Stimulated activated CD8-positive, alpha-beta memory T cell treated with anti-CD3 and anti-CD28 coated beads, Interleukin-12 subunit alpha, Interleukin-12 subunit beta, amount 100 ng/mL, for 24 hours (primary cell): ENCODE data around the gene DCD.
"Not testable (repeated sequence)": the region's sequence is repeated elsewhere in the genome, so short reads cannot be mapped to it uniquely, and the experiment has no call there.

ENCODE experiments used
- DNase-seq: peaks from one replicate; pipeline ENCODE4 v3.0.0-alpha.2; 2020; ENCODE audit errors: extremely low read depth

The DCD gene

GRCh38 chr12:54648265-54648664 lies at the start of gene DCD:
TSS of gene DCD (minus strand) at chr12:54648365. CDS start at chr12:54648303, 62 bp downstream.
- DNase-seq = no peak

DNA sequence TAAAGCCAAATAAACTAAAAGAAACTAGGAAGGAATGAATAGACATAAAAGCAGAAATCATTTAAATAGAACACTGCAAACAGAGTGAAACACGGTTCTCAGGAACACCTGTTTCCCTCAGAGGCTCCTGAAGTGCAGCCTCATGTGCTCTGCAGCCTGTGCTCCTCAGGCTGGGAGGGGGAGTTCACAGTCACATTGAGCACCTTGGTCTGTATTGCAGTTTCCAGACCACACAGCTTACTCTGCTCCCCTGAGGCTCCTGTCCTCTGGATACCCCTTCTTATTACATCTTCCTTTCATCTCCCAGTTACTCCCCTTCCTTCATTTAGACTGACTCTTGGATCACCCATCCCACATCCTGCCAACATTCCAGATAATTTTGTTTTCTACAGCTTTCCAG lies 49.7 kb upstream of the DCD start:
- DNase-seq = no peak

DNA sequence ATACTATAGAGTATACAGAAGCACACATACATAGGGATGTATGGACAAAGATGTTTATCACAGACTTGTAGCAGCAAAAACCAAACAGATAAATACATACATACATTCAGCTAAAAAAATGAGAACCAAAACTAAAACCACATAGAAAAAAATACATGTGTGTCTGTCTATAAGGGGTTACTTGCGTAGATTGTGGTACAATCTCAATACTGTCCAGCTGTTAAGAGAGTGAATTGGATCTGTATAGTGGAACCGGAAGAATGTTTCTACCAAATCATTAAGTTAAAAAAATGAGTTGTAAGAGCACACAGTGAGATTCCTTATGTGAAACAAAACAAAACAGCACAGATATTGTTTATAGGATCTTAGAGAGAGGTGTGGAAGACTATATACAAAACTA lies 44.2 kb upstream of the DCD start:
- DNase-seq = no peak

DNA sequence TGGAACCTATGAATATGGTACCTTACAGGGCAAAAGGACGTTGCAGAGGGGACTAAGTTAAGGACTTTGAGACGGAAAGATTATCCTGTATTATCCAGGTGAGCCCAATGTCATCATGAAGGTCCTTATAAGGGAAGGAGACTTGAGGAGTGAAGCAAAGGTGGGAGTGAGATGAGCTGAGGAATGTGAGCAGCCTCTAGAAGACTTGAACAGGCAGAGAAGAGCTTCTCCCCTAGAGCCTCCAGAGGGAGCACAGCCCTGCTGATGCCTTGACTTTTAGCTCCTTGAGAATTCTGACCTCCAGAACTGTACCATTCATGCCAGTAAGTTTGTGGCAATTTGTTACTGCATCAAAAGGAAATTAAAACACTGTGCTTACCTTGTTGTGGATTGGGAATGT lies 41.8 kb upstream of the DCD start:
- no peak for DNase-seq

DNA sequence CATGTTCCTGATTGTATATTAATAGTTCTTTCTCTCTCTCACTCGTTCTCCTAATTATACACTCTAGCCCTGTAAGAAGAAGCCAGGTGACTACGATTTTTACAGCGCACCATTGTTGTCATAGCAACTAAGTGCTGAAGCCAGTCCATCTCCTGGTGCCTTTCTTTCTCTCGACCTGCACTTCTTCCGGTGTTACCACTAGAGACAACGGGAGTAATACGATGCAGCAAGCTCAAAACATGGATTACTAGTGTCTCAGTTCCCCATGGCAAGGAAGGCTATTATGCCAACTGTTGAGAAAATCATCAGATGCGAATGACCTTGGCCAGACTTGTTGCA lies 40.8 kb upstream of the DCD start:
- DNase-seq = no peak

DNA sequence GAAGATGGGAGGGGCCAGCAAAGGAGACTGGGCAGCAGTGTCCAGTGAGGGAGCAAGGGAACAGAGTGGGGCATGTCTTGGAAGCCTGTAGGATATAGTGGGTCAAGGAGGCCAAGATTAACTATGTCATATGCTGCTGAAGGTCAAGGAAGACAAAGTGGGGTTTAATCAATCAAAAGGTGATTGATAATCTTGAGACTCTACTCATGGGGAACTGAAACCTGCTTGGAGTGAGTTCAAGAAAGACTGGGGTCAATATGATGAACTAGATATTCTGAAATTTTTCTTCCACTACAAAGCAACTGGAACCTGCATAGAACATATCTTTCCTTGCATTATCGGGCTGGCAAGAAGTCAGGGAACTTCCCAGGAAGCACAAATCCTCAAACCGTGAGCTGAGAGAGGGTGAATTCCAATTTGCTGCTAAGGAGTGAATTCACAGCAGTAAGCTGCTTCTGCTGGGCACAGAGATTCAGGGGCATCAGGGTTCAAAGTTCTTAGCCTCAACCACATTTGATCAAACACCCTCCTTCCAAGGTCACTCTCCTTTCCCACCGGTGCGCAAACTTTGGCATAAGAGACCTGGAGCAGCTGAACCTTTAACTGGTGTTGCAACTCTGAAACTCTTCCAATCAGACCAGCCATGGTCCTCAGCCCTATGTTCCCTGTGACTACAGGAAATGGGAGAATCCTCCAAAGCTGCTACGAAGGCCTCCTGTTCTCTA lies 40.3 kb upstream of the DCD start:
- no peak for DNase-seq

DNA sequence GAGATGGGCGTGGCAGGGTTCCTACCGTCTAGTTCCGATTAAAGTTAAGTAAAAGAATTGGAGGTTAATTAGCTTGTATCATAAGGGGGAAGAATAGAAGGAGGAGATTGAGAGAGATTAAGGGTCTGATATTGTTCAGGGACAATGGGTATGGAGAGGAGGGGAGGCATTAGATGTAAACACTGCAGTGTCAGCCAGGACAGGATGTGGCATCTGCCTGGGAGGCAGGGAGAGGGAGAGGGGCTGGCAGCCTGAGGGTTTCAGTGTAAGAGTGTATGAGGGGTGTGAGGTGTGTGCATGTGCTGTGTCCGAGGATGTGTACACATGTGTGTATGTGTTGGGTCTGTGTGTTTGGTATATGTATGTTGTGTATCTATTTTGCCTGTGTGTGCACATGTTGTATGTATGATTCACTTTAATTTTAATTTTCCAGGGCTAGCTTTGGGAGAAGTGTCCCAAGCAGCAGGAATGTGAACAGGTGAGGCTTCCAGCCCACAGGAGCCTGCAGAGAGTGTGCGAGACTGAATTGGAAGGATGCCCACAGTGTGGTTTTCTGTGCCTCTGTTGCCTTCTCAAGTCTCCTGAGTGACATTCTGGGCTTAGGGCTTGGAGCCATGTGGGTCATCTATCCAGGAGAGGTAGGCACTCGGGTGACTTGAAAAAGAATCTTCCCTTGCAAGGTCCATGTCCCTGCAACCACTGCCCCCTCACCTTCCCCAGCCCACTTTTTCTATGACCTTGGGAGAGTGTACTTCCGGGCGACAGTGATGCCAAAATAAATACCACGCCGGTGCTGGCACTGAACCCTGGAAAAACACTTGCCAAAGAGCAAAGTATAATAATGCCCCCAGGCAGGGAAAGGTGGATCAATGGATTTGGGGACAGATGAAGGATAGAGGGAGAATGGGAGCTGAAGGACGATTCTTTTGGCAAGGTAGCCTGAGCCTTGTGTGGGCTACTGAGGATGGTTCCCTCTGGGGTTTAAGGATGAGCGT lies 36.8 kb upstream of the DCD start:
- DNase-seq = no peak

- no peak for DNase-seq
Observed at GRCh38 chr12:54683398-54683797, 35.2 kb upstream of the DCD start.

GRCh38 chr12:54682674-54683073 lies 34.5 kb upstream of the DCD start:
- no peak for DNase-seq

GRCh38 chr12:54680374-54680773 lies 32.2 kb upstream of the DCD start:
- DNase-seq = no peak

DNA sequence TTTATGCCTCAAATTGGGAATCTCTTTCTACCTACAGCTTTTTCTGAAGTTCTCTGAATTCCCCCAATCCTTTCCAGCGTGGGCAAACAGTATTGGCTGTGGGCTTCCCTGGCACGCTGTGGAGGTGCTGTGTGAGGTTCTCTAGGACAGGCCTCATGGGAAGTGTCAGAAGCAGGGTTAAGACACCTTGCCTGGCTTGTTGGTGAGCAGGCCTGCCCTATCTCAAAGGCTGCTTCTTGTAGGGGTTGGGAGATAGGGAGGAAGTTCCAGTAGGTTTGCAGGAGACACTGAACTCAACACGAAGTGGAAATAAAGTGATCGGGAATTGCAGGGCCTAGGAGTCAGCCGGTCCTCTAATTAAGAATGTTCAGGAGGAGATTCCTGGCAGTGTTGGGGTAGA lies 30.0 kb upstream of the DCD start:
- DNase-seq = no peak

GRCh38 chr12:54667945-54668344 lies 19.8 kb upstream of the DCD start:
- no peak for DNase-seq

DNA sequence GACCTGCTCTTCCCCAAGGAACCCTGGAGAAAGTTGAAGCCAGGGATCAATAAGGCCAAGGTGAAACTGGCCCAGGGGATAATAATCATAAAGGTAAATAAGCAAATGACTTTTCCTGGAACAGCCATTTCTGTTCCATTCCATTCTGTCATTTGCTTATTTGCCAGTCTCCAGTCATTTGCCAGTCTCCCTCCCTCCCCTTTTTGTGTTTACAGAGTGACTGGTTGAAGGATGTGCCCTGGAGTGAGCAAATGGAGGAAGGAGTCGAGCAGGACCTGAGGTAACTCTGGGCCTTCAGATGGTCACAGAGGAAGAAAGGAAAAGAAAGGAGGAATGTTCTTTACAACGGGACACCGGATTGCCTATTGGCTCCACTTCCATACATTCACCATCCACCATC lies 17.8 kb upstream of the DCD start:
- no peak for DNase-seq

DNA sequence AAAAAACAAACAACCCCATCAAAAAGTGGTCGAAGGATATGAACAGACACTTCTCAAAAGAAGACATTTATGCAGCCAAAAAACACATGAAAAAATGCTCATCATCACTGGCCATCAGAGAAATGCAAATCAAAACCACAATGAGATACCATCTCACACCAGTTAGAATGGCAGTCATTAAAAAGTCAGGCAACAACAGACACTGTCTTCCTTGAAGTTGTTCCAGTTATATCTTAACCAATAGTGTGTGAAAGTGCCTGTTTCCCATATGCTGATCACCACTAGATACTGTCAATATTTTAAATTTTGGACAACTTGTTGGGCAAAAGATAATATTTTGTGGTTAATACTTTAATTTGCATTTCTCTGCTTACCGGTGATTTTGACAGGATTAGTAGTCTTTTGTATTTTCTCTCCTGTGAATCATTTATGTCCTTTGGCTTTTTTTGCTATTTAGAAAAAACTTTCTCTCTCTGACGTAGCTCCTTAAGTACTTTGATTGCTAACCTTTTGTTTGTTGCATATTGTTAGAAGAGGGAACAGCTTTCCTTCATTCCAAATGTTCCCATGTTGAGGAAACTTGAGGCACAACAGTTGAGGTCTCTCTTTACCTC lies 17.0 kb upstream of the DCD start:
- DNase-seq = not testable (repeated sequence)

GRCh38 chr12:54663603-54664002 lies 15.4 kb upstream of the DCD start:
- no peak for DNase-seq

DNA sequence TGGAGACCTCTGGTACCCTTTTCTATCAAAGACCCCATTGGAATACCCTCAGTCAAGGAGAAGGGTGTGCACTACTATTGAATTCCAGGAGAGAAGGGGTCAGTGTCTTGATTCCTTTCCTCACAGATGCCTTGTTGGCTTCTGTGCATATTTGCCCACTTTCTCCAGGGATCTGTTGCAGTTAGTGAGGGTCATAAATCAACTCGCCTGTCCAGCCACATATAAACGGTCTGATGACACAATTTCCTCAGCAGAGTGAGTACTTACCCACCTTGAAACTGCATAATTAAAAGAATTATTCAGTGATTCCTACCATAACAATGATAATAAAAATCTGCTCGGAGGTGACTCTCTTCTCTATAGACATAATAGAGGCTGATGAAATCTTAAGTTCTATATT lies 13.9 kb upstream of the DCD start:
- DNase-seq = no peak

DNA sequence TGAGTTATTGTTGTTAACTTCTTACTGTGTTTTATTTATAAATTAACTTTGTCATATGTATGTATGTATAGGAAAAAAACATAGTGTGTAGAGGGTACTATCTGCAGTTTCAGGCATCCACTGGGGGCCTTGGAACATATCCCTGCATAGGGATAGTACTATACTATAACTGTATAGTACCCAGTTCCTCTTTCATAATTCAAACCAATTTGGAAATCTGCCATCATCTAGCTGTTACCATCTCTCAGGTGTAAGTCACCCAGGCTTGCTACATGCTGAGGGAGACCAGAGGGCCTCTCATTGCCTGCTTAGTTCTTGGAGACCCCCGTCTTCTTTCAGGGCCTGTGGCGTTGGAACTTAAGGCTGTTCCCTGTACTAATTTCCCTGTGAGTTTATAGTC lies 12.9 kb upstream of the DCD start:
- no peak for DNase-seq

DNA sequence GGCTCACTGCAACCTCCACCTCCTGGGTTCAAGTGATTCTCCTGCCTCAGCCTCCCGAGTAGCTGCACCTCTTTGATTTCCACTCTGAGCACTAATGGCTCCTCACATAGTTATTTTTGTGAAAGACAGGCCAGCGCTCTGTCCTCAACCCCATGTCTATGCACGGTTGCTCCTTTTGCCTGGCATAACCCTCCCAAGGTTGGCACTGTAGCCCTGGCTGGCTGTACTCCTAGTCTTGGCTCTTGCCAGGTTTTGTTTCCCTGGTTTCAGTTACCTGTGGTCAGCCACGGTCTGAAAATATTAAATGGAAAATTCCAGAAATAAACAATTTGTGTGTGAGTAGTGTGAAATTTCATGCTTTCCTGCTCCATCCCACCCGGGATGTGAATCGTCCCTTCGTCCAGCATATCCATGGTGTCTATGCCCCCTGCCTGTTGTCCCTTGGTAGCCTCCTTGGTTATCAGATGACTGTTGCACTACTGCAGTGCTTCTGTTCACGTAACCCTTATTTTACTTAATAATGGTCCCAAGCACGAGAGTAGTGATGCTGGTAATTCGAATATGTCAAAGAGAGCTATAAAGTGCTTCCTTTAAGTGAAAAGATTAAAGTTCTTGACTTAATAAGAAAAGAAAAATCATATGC lies 12.3 kb upstream of the DCD start:
- DNase-seq = no peak

GRCh38 chr12:54658306-54659264 lies 10.4 kb upstream of the DCD start:
- DNase-seq = no peak

DNA sequence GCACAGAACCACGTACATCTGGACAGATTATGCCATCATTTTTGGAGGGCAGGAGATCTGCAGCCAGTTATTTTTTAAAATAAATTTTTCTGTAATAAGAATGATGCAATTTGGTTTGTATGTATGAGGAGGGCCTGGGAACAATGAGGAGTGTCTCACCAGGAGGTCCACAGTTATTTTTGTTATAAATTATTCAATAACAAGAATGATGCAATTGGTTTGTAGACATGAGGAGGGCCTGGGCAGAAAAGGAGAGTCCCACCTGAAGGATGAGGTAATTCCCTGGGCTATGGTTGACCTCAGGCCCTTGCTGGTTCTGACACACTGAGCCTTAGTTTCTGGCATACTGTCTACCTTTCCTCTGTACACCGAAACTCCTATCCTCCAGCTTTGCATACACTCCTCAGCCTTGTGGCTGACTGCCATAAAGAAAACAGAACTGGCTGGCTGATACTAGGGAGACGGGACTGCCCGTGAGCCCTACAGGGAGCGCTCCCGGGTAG lies 9.0 kb upstream of the DCD start:
- no peak for DNase-seq

DNA sequence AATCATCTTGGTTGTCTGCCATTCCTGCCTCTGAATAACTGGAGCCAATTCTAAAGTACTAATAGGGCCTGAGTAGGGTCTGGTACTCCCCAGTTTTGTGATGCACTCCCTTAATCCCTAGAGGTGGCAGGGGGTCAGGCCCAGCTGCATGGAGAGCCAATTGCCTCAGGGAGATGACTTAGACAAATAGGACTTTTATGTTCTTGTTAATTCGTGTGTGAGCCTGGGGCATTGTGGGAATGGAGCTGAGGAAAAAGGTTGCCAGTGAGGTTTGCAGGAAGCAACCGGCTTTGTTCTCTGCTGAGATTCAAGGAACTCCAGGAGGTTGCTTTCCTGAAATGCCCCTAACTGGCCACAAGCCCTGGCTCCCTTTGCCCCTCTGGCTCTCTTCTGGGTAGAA lies 6.8 kb upstream of the DCD start:
- DNase-seq = no peak
